ENCODE results near the gene MARVELD1. TPM values are rescaled to one million over a fixed set of nuclear protein-coding genes. Genes with fewer than 3 reads are reported as not detected.

MARVELD1 gene
- total RNA-seq, 4 donors from 2014 or later, result 25.8 to 36.7 (median 31.0) TPM

DNA sequence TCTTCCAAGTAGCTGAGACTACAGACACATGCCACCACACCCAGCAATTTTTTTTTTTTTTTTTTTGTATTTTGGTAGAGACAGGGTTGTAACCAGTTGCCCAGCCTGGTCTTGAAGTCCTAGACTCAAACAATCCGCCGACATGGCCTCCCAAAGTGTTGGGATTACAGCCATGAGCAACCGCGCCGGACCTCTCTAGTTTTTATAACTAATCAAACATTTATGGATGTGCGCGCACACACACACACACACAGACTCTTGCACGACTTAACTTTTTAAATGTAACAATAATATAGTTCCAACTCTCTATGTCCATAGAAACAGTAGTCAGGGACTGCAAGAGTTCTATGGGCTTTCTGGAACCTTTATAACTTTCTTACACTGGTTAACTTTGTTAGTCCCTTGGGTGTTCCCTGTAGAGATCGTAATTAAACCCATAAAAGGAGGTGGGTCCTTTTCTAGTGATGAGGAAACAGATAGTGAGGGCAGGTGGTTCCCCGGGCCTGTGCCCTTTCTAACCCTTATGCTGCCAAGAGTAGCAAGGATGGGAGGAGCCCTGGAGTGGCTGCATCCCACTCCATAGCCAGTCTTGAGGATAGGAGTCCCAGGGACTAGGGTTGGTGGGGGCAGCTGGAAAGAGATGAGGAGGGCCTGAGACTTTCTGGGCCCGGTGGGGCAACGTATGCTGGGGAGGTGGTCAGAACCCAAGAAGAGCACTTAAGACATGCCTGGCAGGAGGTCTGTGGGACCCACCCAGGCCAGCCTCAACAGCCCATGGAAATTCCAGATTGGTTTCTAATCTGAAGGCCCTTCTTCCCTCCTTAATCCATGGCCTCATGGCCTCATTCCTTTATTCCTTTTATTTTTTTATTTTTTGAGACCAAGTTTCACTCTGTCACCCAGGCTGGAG, 8.6 kb downstream of the MARVELD1 start:
- Histone ChIP-seq H3K36me3 (peaks cover 6% of the 10 kb centered on the region), H3K9me3 (no peaks in the 10 kb centered on the region), H3K27ac (no peak overlapping the region), H3K4me3 (no peak overlapping the region), H3K4me1 (peaks cover 28% of the 10 kb centered on the region), H3K27me3 (no peaks in the 10 kb centered on the region)
- 81% methylated on average over 12 of the region's 12 CpGs for WGBS
- TF ChIP-seq POLR2AphosphoS5 (IDR thresholded peaks at IDR 0.05) (no peak), POLR2A (IDR thresholded peaks at IDR 0.05) (no peak), EP300 (IDR thresholded peaks at IDR 0.05) (no peak)
- TF ChIP-seq, protein P1, sequence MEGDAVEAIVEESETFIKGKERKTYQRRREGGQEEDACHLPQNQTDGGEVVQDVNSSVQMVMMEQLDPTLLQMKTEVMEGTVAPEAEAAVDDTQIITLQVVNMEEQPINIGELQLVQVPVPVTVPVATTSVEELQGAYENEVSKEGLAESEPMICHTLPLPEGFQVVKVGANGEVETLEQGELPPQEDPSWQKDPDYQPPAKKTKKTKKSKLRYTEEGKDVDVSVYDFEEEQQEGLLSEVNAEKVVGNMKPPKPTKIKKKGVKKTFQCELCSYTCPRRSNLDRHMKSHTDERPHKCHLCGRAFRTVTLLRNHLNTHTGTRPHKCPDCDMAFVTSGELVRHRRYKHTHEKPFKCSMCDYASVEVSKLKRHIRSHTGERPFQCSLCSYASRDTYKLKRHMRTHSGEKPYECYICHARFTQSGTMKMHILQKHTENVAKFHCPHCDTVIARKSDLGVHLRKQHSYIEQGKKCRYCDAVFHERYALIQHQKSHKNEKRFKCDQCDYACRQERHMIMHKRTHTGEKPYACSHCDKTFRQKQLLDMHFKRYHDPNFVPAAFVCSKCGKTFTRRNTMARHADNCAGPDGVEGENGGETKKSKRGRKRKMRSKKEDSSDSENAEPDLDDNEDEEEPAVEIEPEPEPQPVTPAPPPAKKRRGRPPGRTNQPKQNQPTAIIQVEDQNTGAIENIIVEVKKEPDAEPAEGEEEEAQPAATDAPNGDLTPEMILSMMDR (IDR thresholded peaks at IDR 0.05), result no peak
- DNase-seq (ENCODE audit: low spot score in 2 of 2), result no peak

DNA sequence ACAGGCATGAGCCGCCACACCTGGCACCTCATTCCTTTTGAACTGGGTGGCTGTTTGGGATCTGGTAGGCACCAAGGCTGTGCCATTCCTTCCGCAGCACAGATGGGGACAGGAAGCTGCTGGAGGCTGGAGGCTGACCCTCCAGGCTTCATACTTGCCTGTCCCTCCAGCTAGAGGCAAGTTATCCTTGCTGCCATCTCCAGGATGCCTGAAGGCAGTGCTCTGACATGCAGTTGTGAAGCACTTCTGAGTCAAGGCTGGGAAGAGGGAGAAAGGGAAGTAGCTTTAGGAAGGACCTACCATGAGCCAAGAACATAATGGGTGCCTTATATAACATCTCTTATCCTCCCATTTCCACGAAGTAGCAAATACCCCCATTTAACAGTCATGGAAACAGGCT, 9.5 kb downstream of the MARVELD1 start:
- TF ChIP-seq EP300 (IDR thresholded peaks at IDR 0.05) (no peak), POLR2A (IDR thresholded peaks at IDR 0.05) (no peak), POLR2AphosphoS5 (IDR thresholded peaks at IDR 0.05) (no peak)
- TF ChIP-seq, protein P1 (IDR thresholded peaks at IDR 0.05), result no peak
- Histone ChIP-seq H3K36me3 (no peaks in the 10 kb centered on the region), H3K4me3 (no peak overlapping the region), H3K27ac (no peak overlapping the region), H3K9me3 (no peaks in the 10 kb centered on the region), H3K27me3 (no peaks in the 10 kb centered on the region), H3K4me1 (peaks cover 23% of the 10 kb centered on the region)
- DNase-seq (ENCODE audit: low spot score in 2 of 2), result no peak
- 88% methylated on average over 3 of the region's 3 CpGs for WGBS

DNA sequence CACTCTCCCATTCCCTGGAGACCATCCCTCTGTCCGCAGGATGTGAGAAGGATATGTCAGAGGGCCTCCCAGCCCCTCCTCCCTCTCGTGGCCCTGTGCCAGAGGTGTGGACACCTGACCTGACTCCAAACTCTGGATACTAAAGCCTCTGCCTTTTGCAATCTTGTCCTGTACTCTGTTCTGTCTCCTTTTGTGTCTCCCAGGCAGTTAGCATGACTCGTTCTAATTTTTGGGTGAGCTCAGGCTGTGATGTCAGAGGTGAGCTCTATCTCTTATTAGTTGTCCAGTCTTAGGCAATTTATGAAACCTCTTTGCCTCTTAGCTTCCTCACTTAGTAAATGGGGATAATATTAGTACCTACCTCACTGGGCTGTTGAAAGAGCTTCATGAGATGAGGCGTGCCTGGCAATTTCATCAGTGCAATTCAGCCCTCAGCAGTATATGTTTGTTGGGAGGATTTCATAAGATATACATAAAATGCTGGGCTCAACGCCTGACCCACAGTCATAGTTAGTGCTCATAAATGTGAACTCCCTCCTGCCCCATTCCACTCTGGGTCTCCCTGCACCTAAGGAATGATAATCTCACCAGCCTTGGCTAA, 10.9 kb downstream of the MARVELD1 start:
- H3K27ac ChIP-seq, result no peak overlapping the region
- 54% methylated on average over 5 of the region's 5 CpGs for WGBS
- peak in 1 of 2 donors; percentile 19 for DNase-seq (ENCODE audit: low spot score in 2 of 2)

DNA sequence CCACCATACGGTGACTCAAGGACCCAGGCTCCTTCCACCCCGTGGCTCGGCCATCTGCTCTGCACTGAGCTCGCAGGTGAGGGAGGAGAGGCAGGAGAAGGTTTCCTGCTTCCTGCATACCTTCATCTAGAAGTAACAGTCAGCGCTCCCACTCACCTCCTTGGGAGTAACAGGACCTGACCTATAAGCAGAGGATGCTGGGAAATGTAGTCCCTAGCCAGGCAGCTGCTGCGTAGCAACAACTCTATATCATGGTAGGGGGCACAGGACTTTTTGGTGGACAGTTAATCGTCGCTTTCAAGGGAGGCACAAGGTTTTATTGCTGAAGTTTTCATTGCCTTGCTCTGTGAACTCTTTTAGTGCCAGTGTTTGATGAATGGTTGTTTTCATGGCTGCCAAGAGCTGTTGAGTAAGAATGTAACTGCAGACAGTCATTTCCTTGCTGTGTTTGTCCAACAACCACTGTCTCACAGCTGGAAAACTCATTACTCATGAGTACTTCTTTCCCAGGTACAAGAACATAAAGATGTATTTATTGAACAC, 13.2 kb downstream of the MARVELD1 start:
- WGBS, result 63% methylated on average over 8 of the region's 8 CpGs
- no peak overlapping the region for H3K4me3 ChIP-seq
- H3K4me1 ChIP-seq, result peaks cover 7% of the 10 kb centered on the region
- H3K36me3 ChIP-seq, result no peaks in the 10 kb centered on the region
- no peak for DNase-seq (ENCODE audit: low spot score in 2 of 2)
- no peak overlapping the region for H3K27ac ChIP-seq
- H3K9me3 ChIP-seq, result no peaks in the 10 kb centered on the region
- H3K27me3 ChIP-seq, result no peaks in the 10 kb centered on the region
- TF ChIP-seq, protein P1 (IDR thresholded peaks at IDR 0.05), result no peak
- TF ChIP-seq EP300 (IDR thresholded peaks at IDR 0.05) (no peak), POLR2A (IDR thresholded peaks at IDR 0.05) (no peak), POLR2AphosphoS5 (IDR thresholded peaks at IDR 0.05) (no peak)

More for the DNA sequence above, 10.9 kb downstream of the MARVELD1 start:
- Histone ChIP-seq H3K36me3 (no peaks in the 10 kb centered on the region), H3K9me3 (no peaks in the 10 kb centered on the region), H3K4me3 (no peak overlapping the region), H3K4me1 (peaks cover 9% of the 10 kb centered on the region), H3K27me3 (no peaks in the 10 kb centered on the region)
- no peak for TF ChIP-seq POLR2A (IDR thresholded peaks at IDR 0.05)
- no peak for TF ChIP-seq EP300 (IDR thresholded peaks at IDR 0.05)
- TF ChIP-seq, protein P1 (IDR thresholded peaks at IDR 0.05), result no peak
- no peak for TF ChIP-seq POLR2AphosphoS5 (IDR thresholded peaks at IDR 0.05)

DNA sequence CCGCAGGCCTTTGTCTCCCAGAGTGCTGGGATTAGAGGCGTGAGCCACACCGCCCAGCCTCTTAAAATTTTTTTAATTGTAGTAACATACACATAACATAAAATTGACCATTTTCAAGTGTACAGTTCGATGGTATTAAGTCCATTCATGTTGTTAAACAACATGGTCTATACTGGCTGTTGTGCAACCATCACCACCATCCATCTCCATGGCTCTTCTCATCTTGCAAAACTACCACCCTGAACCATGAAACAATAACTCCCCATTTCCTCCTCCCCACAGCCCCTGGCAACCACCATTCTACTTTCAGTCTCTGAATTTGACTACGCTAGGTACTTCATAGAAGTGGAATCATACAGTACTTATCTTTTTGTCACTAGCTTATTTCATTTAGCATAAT, 15.5 kb downstream of the MARVELD1 start:
- H3K4me1 ChIP-seq, result peaks cover 4% of the 10 kb centered on the region
- H3K9me3 ChIP-seq, result no peaks in the 10 kb centered on the region
- H3K36me3 ChIP-seq, result no peaks in the 10 kb centered on the region
- H3K27ac ChIP-seq, result no peak overlapping the region
- no peak for DNase-seq (ENCODE audit: low spot score in 2 of 2)
- WGBS, result 94% methylated on average over 5 of the region's 5 CpGs
- H3K27me3 ChIP-seq, result no peaks in the 10 kb centered on the region
- no peak overlapping the region for H3K4me3 ChIP-seq
- TF ChIP-seq POLR2AphosphoS5 (IDR thresholded peaks at IDR 0.05), result no peak
- TF ChIP-seq POLR2A (IDR thresholded peaks at IDR 0.05), result no peak
- TF ChIP-seq, protein P1 (IDR thresholded peaks at IDR 0.05), result no peak
- no peak for TF ChIP-seq EP300 (IDR thresholded peaks at IDR 0.05)

Measured in suprapubic skin (tissue), 4 donors.